GM12873 (cell line): ENCODE data around the gene ZNF235.

Experiments
- CTCF ChIP-seq: IDR thresholded peaks from 2 replicates; pipeline ENCODE4 v1.5.1; 2012; ENCODE audit warnings: low read depth, mild to moderate bottlenecking, moderate library complexity, low read length, control low read depth; ENCODE audit not compliant: insufficient read depth; ENCODE audit errors: missing control alignments

Gene ZNF235

GRCh38 chr19:44255705-44256411 is 49.0 kb downstream of the ZNF235 start:
- TF ChIP-seq CTCF = no peak

GRCh38 chr19:44254496-44254895 is 50.3 kb downstream of the ZNF235 start:
- no peak for TF ChIP-seq CTCF

GRCh38 chr19:44236384-44236783 is 68.4 kb downstream of the ZNF235 start:
- no peak for TF ChIP-seq CTCF
